ENCODE measurements around the gene CCDC85B.
"Not testable (repeated sequence)": the region's sequence is repeated elsewhere in the genome, so short reads cannot be mapped to it uniquely, and the experiment has no call there.

CCDC85B gene

GRCh38 chr11:65890324-65891218 is at the start of gene CCDC85B:
Gene CCDC85B (plus strand): TSS chr11:65890673. CDS start chr11:65890784, 111 bp downstream.
- peak; percentile 93 for DNase-seq (ENCODE audit: low read depth)

- no peak for DNase-seq (ENCODE audit: low read depth)
These were observed 48.3 kb upstream of the CCDC85B start for GRCh38 chr11:65842144-65842543.

GRCh38 chr11:65843811-65844210 is 46.7 kb upstream of the CCDC85B start:
- DNase-seq (ENCODE audit: low read depth): no peak

- DNase-seq (ENCODE audit: low read depth): no peak
These were observed 46.1 kb upstream of the CCDC85B start for GRCh38 chr11:65844231-65844872.

GRCh38 chr11:65847746-65848145 is 42.7 kb upstream of the CCDC85B start:
- no peak for DNase-seq (ENCODE audit: low read depth)

GRCh38 chr11:65848693-65849092 is 41.8 kb upstream of the CCDC85B start:
- DNase-seq (ENCODE audit: low read depth): not testable (repeated sequence)

GRCh38 chr11:65849366-65849765 is 41.1 kb upstream of the CCDC85B start:
- no peak for DNase-seq (ENCODE audit: low read depth)

GRCh38 chr11:65849771-65850216 is 40.7 kb upstream of the CCDC85B start:
- no peak for DNase-seq (ENCODE audit: low read depth)

- DNase-seq (ENCODE audit: low read depth): no peak
These were observed 40.0 kb upstream of the CCDC85B start for GRCh38 chr11:65850217-65851082.

- DNase-seq (ENCODE audit: low read depth): no peak
These were observed 39.3 kb upstream of the CCDC85B start for GRCh38 chr11:65851083-65851579.

GRCh38 chr11:65851811-65852507 is 38.5 kb upstream of the CCDC85B start:
- no peak for DNase-seq (ENCODE audit: low read depth)

GRCh38 chr11:65852508-65853245 is 37.8 kb upstream of the CCDC85B start:
- DNase-seq (ENCODE audit: low read depth): no peak

- no peak for DNase-seq (ENCODE audit: low read depth)
These were observed 37.1 kb upstream of the CCDC85B start for GRCh38 chr11:65853246-65853979.

GRCh38 chr11:65854161-65854592 is 36.3 kb upstream of the CCDC85B start:
- DNase-seq (ENCODE audit: low read depth): no peak

- DNase-seq (ENCODE audit: low read depth): no peak
These were observed 35.3 kb upstream of the CCDC85B start for GRCh38 chr11:65854852-65855837.

GRCh38 chr11:65855927-65856363 is 34.5 kb upstream of the CCDC85B start:
- no peak for DNase-seq (ENCODE audit: low read depth)

- DNase-seq (ENCODE audit: low read depth): no peak
These were observed 33.6 kb upstream of the CCDC85B start for GRCh38 chr11:65856689-65857499.

GRCh38 chr11:65857500-65857852 is 33.0 kb upstream of the CCDC85B start:
- DNase-seq (ENCODE audit: low read depth): no peak
